Uterus (tissue), 4 donors: ENCODE data around the gene MCM3AP. TPM values are rescaled to one million over a fixed set of nuclear protein-coding genes. Genes with fewer than 3 reads are reported as not detected.

Experiments used
- DNase-seq, 2 donors: peaks; one replicate each; pipeline ENCODE4 v3.0.0-alpha.2; 2019 to 2020
- H3K27ac ChIP-seq, 2 donors: fragments of 200-600 bp; sonication (generic); 1 replicate in 1 of 2; 2 replicates in 1 of 2; pipeline ENCODE4 v1.5.1; 2016 to 2018
- H3K27me3 ChIP-seq, 2 donors: fragments of 200-600 bp; sonication (generic); one replicate each; pipeline ENCODE4 v1.5.1; 2018 to 2019; ENCODE audit warnings: control low read depth in 1 of 2
- H3K36me3 ChIP-seq, 2 donors: fragments of 200-600 bp; sonication (generic); one replicate each; pipeline ENCODE4 v1.5.1; 2019; ENCODE audit warnings: control low read depth in 1 of 2
- H3K4me1 ChIP-seq, 2 donors: fragments of 200-600 bp; sonication (generic); one replicate each; pipeline ENCODE4 v1.5.1; 2018 to 2019; ENCODE audit warnings: control low read depth in 1 of 2
- H3K4me3 ChIP-seq, 2 donors: fragments of 200-600 bp; sonication (generic); 1 replicate in 1 of 2; 2 replicates in 1 of 2; pipeline ENCODE4 v1.5.1; 2018 to 2019; ENCODE audit warnings: mild to moderate bottlenecking in 1 of 2
- H3K9me3 ChIP-seq, 2 donors: fragments of 200-600 bp; sonication (generic); one replicate each; pipeline ENCODE4 v1.5.1; 2019; ENCODE audit warnings: control low read depth in 1 of 2
- CTCF ChIP-seq, 4 experiments: fragments of 200-600 bp in 2 of 4; fragments of 450-650 bp in 2 of 4; sonication (generic) in 2 of 4; IDR thresholded peaks; one replicate each; pipeline ENCODE4 v1.5.1; 2016 to 2019; ENCODE audit warnings: antibody characterized with exemption in 4 of 4, mild to moderate bottlenecking in 2 of 4, moderate library complexity in 1 of 4
- POLR2A ChIP-seq, 2 donors: fragments of 450-650 bp; IDR thresholded peaks; one replicate each; pipeline ENCODE4 v1.6.1; 2016; ENCODE audit warnings: antibody characterized with exemption in 2 of 2, mild to moderate bottlenecking in 1 of 2, moderate library complexity in 1 of 2
- intact Hi-C: fragments of 100-400 bp; cut with DNase I; formaldehyde crosslinking; loops from one replicate; pipeline ENCODE4 v1.15.1; 2023; ENCODE audit warnings: low total_unique reads
- total RNA-seq, 4 donors: library from RNA; depleted of rRNA in 3 of 4; stranded (reverse); fragments of >200 nt in 3 of 4; gene quantifications; one replicate each; pipeline versions ENCODE4 v1.1.0 to v1.2.4, GENCODE V29; 2014 to 2023
- donor health status: DM: yes; HTN: yes; CAD: no.

The MCM3AP gene
- total RNA-seq, 4 donors from 2014 or later, result 24.1 to 128 (median 93.2) TPM

GRCh38 chr21:46207006-46207919 is 78.1 kb downstream of the MCM3AP start:
- H3K27ac ChIP-seq, result no peak overlapping the region
- H3K27me3 ChIP-seq, result no peaks in the 10 kb centered on the region
- no peaks in the 10 kb centered on the region for H3K36me3 ChIP-seq
- no peak for DNase-seq
- H3K4me3 ChIP-seq, result no peak overlapping the region
- TF ChIP-seq POLR2A (IDR thresholded peaks at IDR 0.05), result no peak
- no peak for TF ChIP-seq CTCF (IDR thresholded peaks at IDR 0.05)
- intact Hi-C loops, result no loop called here
- H3K4me1 ChIP-seq, result no peaks in the 10 kb centered on the region
- no peaks in the 10 kb centered on the region for H3K9me3 ChIP-seq

- no peak for TF ChIP-seq CTCF (IDR thresholded peaks at IDR 0.05)
- TF ChIP-seq POLR2A (IDR thresholded peaks at IDR 0.05), result no peak
- H3K4me3 ChIP-seq, result no peak overlapping the region
- H3K36me3 ChIP-seq, result no peaks in the 10 kb centered on the region
- H3K27ac ChIP-seq, result no peak overlapping the region
- no peaks in the 10 kb centered on the region for H3K27me3 ChIP-seq
- intact Hi-C loops, result no loop called here
- H3K9me3 ChIP-seq, result no peaks in the 10 kb centered on the region
- H3K4me1 ChIP-seq, result no peaks in the 10 kb centered on the region
- DNase-seq, result no peak
These were observed 79.0 kb downstream of the MCM3AP start for GRCh38 chr21:46206163-46207005.

GRCh38 chr21:46205766-46206162 is 79.6 kb downstream of the MCM3AP start:
- intact Hi-C loops, result no loop called here
- Histone ChIP-seq H3K9me3 (no peaks in the 10 kb centered on the region), H3K27ac (no peak overlapping the region), H3K4me1 (no peaks in the 10 kb centered on the region), H3K36me3 (no peaks in the 10 kb centered on the region), H3K4me3 (no peak overlapping the region), H3K27me3 (no peaks in the 10 kb centered on the region)
- TF ChIP-seq CTCF (IDR thresholded peaks at IDR 0.05) (no peak), POLR2A (IDR thresholded peaks at IDR 0.05) (no peak)
- no peak for DNase-seq

DNA sequence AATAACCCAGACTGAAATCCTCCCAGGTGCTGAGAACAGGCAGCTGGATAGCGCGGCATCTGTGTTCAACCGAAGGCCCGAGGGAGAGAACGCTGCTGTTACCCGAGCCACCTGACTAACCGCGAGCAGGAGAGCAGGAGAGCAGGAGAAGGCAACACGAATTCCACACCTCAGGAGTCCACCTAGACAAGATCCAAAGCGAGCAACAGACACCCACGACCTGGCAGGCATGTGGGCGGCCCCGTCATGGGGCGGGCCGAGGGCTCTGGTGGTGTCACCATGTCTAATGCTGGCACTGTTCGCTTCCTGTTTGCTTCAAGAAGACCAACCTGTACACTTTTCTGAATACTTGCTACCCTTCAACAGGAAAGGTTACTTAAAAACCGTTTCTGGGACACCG is 80.2 kb downstream of the MCM3AP start:
- DNase-seq, result no peak
- H3K9me3 ChIP-seq, result no peaks in the 10 kb centered on the region
- no peaks in the 10 kb centered on the region for H3K36me3 ChIP-seq
- intact Hi-C loops, result no loop called here
- TF ChIP-seq POLR2A (IDR thresholded peaks at IDR 0.05) (no peak), CTCF (IDR thresholded peaks at IDR 0.05) (no peak)
- no peak overlapping the region for H3K27ac ChIP-seq
- no peaks in the 10 kb centered on the region for H3K4me1 ChIP-seq
- H3K4me3 ChIP-seq, result no peak overlapping the region
- H3K27me3 ChIP-seq, result no peaks in the 10 kb centered on the region

DNA sequence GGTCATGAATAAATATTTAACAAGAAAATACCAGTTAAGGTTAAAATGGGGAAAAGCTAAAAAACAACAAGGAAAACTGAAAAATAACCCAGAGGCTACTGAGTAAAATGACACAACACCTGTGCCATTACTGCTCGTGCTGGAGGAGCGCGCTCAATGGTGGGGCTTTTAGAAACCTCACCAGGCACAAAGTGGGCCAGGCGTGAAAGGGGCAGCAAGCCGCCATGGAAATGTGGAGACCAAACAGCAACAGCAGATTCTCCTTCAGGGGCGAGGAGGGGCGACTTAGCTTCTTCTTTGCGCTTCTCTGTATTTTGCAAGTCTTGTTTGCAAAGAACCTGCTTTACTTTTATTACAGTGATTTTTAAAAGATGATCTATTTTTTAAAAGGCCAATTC is 82.2 kb downstream of the MCM3AP start:
- no peaks in the 10 kb centered on the region for H3K4me1 ChIP-seq
- intact Hi-C loops, result no loop called here
- DNase-seq, result no peak
- TF ChIP-seq CTCF (IDR thresholded peaks at IDR 0.05) (no peak), POLR2A (IDR thresholded peaks at IDR 0.05) (no peak)
- no peaks in the 10 kb centered on the region for H3K36me3 ChIP-seq
- H3K4me3 ChIP-seq, result no peak overlapping the region
- no peaks in the 10 kb centered on the region for H3K27me3 ChIP-seq
- H3K9me3 ChIP-seq, result no peaks in the 10 kb centered on the region
- peak overlapping the region in 1 of 2 donors; percentile 55 for H3K27ac ChIP-seq
